ENCODE results near the gene FAM3D. TPM values are rescaled to one million over a fixed set of nuclear protein-coding genes. Genes with fewer than 3 reads are reported as not detected.

The FAM3D gene
- total RNA-seq, 1 experiment from 2014 or later: not detected

DNA sequence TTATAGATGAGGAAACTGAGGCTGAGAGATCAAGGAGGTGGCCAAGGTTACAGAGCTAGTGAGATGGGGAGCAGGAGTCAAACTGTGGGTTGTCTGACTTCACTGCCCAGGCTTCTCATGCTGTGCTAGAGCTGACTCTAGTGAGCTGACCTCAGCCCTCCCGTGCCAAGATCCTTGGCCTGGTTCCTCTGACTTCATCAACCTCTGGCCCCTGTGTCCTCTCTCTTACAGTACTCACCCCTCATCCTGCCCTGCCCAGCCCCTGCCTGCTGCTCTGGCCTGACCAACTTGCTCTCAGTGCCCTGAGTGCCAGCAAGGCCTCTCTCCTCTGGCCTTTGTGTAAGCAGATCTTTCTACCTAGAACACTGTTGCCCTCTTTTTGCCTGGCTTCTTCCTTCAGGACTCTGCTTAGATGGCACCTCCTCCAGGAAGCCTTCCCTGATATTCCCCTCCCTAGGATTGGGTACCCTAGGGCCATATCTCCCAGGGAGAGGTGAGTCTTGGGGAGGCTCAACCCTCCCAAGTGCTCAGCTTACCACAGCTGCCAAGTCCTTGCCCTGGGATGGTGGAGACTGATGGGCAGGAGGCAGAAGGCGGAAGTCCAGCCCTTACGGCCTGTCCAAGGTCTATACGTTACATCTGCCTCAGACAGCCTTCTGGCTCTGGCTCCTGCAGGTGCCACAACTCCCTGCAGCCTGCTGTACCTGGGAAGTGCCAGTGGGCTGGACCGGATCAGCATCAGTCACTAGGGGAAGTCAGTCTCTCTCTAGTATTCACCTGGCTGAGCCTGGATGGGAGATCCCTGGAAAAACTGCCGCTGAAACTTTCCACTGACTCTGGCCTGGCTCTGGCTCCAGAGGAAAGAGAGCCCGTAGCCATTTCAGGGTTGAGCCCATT, 53.1 kb downstream of the FAM3D start:
- H3K27me3 ChIP-seq (replicated peaks; ENCODE audit: insufficient read depth, low read depth, low read length, poor library complexity): no peaks in the 10 kb centered on the region
- H3K36me3 ChIP-seq (ENCODE audit: insufficient read depth, low read length, poor library complexity, severe bottlenecking): no peaks in the 10 kb centered on the region
- CTCF ChIA-PET: no interaction called here
- BruUV-seq (replicated peaks): no TSS peak
- intact Hi-C loops (cut with micrococcal nuclease; ENCODE audit: unreplicated experiment): no loop called here
- H3K9me3 ChIP-seq (ENCODE audit: low read depth, low read length, poor library complexity, severe bottlenecking): no peaks in the 10 kb centered on the region
- H3K4me3 ChIP-seq (ENCODE audit: low read depth, low read length, poor library complexity, severe bottlenecking): no peak overlapping the region
- POLR2A ChIA-PET (ENCODE audit: low non-redundant PET): no interaction called here
- TF ChIP-seq, protein P1, sequence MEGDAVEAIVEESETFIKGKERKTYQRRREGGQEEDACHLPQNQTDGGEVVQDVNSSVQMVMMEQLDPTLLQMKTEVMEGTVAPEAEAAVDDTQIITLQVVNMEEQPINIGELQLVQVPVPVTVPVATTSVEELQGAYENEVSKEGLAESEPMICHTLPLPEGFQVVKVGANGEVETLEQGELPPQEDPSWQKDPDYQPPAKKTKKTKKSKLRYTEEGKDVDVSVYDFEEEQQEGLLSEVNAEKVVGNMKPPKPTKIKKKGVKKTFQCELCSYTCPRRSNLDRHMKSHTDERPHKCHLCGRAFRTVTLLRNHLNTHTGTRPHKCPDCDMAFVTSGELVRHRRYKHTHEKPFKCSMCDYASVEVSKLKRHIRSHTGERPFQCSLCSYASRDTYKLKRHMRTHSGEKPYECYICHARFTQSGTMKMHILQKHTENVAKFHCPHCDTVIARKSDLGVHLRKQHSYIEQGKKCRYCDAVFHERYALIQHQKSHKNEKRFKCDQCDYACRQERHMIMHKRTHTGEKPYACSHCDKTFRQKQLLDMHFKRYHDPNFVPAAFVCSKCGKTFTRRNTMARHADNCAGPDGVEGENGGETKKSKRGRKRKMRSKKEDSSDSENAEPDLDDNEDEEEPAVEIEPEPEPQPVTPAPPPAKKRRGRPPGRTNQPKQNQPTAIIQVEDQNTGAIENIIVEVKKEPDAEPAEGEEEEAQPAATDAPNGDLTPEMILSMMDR (conservative IDR thresholded peaks at IDR 0.05; ENCODE audit: low read depth, low read length): no peak
- TF ChIP-seq EZH2 (IDR thresholded peaks at IDR 0.05; ENCODE audit: borderline replicate concordance, low read depth, low read length, poor library complexity, severe bottlenecking): no peak
- DNase-seq (ENCODE audit: low spot score): no peak
- H3K4me1 ChIP-seq (ENCODE audit: insufficient read depth, low read length, poor library complexity, severe bottlenecking): no peaks in the 10 kb centered on the region
- H3K27ac ChIP-seq (ENCODE audit: low read depth, low read length, poor library complexity, severe bottlenecking): no peak overlapping the region

DNA sequence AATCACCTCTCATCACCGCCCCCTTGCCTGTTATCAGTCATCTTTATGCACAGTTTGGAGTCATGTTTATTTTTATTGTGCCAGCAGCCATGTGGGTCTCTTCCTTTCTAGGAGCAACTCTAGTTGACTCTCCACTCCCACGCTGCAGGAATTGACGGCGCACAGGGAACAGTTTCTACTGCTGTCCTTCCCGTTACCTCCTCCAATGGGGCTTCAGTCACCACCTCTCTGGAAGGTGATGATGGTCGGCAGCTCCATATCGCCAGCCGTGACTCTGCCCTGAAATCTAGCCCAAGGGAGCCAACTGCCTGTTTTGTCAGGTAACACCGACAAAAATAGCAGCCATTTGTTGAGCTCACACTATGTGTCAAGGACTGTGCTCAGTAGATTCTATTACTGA, 53.7 kb downstream of the FAM3D start:
- POLR2A ChIA-PET (ENCODE audit: low non-redundant PET): no interaction called here
- H3K27ac ChIP-seq (ENCODE audit: low read depth, low read length, poor library complexity, severe bottlenecking): no peak overlapping the region
- no peak overlapping the region for H3K4me3 ChIP-seq (ENCODE audit: low read depth, low read length, poor library complexity, severe bottlenecking)
- intact Hi-C loops (cut with micrococcal nuclease; ENCODE audit: unreplicated experiment): no loop called here
- no peak for TF ChIP-seq EZH2 (IDR thresholded peaks at IDR 0.05; ENCODE audit: borderline replicate concordance, low read depth, low read length, poor library complexity, severe bottlenecking)
- TF ChIP-seq, protein P1 (conservative IDR thresholded peaks at IDR 0.05; ENCODE audit: low read depth, low read length): no peak
- DNase-seq (ENCODE audit: low spot score): no peak
- no peaks in the 10 kb centered on the region for H3K4me1 ChIP-seq (ENCODE audit: insufficient read depth, low read length, poor library complexity, severe bottlenecking)
- H3K36me3 ChIP-seq (ENCODE audit: insufficient read depth, low read length, poor library complexity, severe bottlenecking): no peaks in the 10 kb centered on the region
- CTCF ChIA-PET: no interaction called here
- no TSS peak for BruUV-seq (replicated peaks)
- H3K9me3 ChIP-seq (ENCODE audit: low read depth, low read length, poor library complexity, severe bottlenecking): no peaks in the 10 kb centered on the region
- H3K27me3 ChIP-seq (replicated peaks; ENCODE audit: insufficient read depth, low read depth, low read length, poor library complexity): no peaks in the 10 kb centered on the region

DNA sequence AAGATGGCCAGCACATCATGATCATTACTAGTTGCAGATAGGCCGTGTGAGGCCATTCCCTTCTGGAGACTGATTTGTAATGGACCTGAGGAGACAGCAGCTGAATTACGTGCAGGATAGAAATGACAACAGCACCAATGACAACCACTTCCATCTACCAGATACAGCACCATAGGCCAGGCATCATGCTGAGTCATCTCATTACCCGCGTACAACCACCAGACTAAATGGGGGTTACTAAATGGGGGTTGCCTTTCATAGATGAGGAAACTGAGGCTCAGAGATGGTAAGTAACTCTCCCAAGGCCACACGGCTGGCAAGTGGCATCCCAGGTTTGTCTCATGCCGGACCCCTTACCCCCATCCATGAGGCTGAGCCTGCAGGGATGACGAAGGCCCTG, 56.6 kb downstream of the FAM3D start:
- no peak overlapping the region for H3K4me3 ChIP-seq (ENCODE audit: low read depth, low read length, poor library complexity, severe bottlenecking)
- DNase-seq (ENCODE audit: low spot score): no peak
- ChIA-PET CTCF (no interaction called here), POLR2A (ENCODE audit: low non-redundant PET) (no interaction called here)
- no peaks in the 10 kb centered on the region for H3K36me3 ChIP-seq (ENCODE audit: insufficient read depth, low read length, poor library complexity, severe bottlenecking)
- TF ChIP-seq, protein P1 (conservative IDR thresholded peaks at IDR 0.05; ENCODE audit: low read depth, low read length): no peak
- no peak for TF ChIP-seq EZH2 (IDR thresholded peaks at IDR 0.05; ENCODE audit: borderline replicate concordance, low read depth, low read length, poor library complexity, severe bottlenecking)
- no peak overlapping the region for H3K27ac ChIP-seq (ENCODE audit: low read depth, low read length, poor library complexity, severe bottlenecking)
- no peaks in the 10 kb centered on the region for H3K9me3 ChIP-seq (ENCODE audit: low read depth, low read length, poor library complexity, severe bottlenecking)
- intact Hi-C loops (cut with micrococcal nuclease; ENCODE audit: unreplicated experiment): no loop called here
- no peaks in the 10 kb centered on the region for H3K27me3 ChIP-seq (replicated peaks; ENCODE audit: insufficient read depth, low read depth, low read length, poor library complexity)
- H3K4me1 ChIP-seq (ENCODE audit: insufficient read depth, low read length, poor library complexity, severe bottlenecking): no peaks in the 10 kb centered on the region
- BruUV-seq (replicated peaks): no TSS peak
